Measurements from ENCODE around the gene TRHDE.

TRHDE gene

GRCh38 chr12:72432037-72432604 lies 160.0 kb downstream of the TRHDE start:
- H3K4me3 ChIP-seq (ENCODE audit: control insufficient read depth, low read depth, low read length), result no peak overlapping the region
- no peak for TF ChIP-seq CTCF (conservative IDR thresholded peaks at IDR 0.05; ENCODE audit: control insufficient read depth, insufficient read depth, low read depth, low read length)
- DNase-seq (ENCODE audit: low read depth), result no peak

GRCh38 chr12:72433298-72433697 lies 161.1 kb downstream of the TRHDE start:
- no peak overlapping the region for H3K4me3 ChIP-seq (ENCODE audit: control insufficient read depth, low read depth, low read length)
- DNase-seq (ENCODE audit: low read depth), result no peak
- no peak for TF ChIP-seq CTCF (conservative IDR thresholded peaks at IDR 0.05; ENCODE audit: control insufficient read depth, insufficient read depth, low read depth, low read length)

GRCh38 chr12:72434999-72435398 lies 162.8 kb downstream of the TRHDE start:
- TF ChIP-seq CTCF (conservative IDR thresholded peaks at IDR 0.05; ENCODE audit: control insufficient read depth, insufficient read depth, low read depth, low read length), result no peak
- no peak for DNase-seq (ENCODE audit: low read depth)
- no peak overlapping the region for H3K4me3 ChIP-seq (ENCODE audit: control insufficient read depth, low read depth, low read length)

- no peak for TF ChIP-seq CTCF (conservative IDR thresholded peaks at IDR 0.05; ENCODE audit: control insufficient read depth, insufficient read depth, low read depth, low read length)
- no peak for DNase-seq (ENCODE audit: low read depth)
- no peak overlapping the region for H3K4me3 ChIP-seq (ENCODE audit: control insufficient read depth, low read depth, low read length)
Observed at GRCh38 chr12:72442217-72442616, 170.0 kb downstream of the TRHDE start.

- TF ChIP-seq CTCF (conservative IDR thresholded peaks at IDR 0.05; ENCODE audit: control insufficient read depth, insufficient read depth, low read depth, low read length), result no peak
- no peak overlapping the region for H3K4me3 ChIP-seq (ENCODE audit: control insufficient read depth, low read depth, low read length)
- DNase-seq (ENCODE audit: low read depth), result no peak
Observed at GRCh38 chr12:72444125-72444524, 172.0 kb downstream of the TRHDE start.

GRCh38 chr12:72444566-72444965 lies 172.4 kb downstream of the TRHDE start:
- DNase-seq (ENCODE audit: low read depth), result no peak
- TF ChIP-seq CTCF (conservative IDR thresholded peaks at IDR 0.05; ENCODE audit: control insufficient read depth, insufficient read depth, low read depth, low read length), result no peak
- H3K4me3 ChIP-seq (ENCODE audit: control insufficient read depth, low read depth, low read length), result no peak overlapping the region

GRCh38 chr12:72448089-72448488 lies 175.9 kb downstream of the TRHDE start:
- DNase-seq (ENCODE audit: low read depth), result no peak
- TF ChIP-seq CTCF (conservative IDR thresholded peaks at IDR 0.05; ENCODE audit: control insufficient read depth, insufficient read depth, low read depth, low read length), result no peak
- H3K4me3 ChIP-seq (ENCODE audit: control insufficient read depth, low read depth, low read length), result no peak overlapping the region

All from fibroblast of mammary gland (primary cell).